Mesodermal cell (in vitro differentiated cells): Measurements from ENCODE around the gene FGF2. TPM values are rescaled to one million over a fixed set of nuclear protein-coding genes. Genes with fewer than 3 reads are reported as not detected.
"Not testable (repeated sequence)": the region's sequence is repeated elsewhere in the genome, so short reads cannot be mapped to it uniquely, and the experiment has no call there.

ENCODE experiments used
- H3K27ac ChIP-seq: 2 replicates; pipeline ENCODE4 v1.7.0; 2013; ENCODE audit warnings: mild to moderate bottlenecking, low read depth, low read length, moderate library complexity; ENCODE audit not compliant: severe bottlenecking
- H3K36me3 ChIP-seq: 2 replicates; pipeline ENCODE4 v1.7.1; 2013; ENCODE audit warnings: mild to moderate bottlenecking, low read length, moderate library complexity; ENCODE audit not compliant: control insufficient read depth, insufficient read depth
- H3K4me1 ChIP-seq: one replicate; pipeline ENCODE4 v1.7.1; 2013; ENCODE audit warnings: mild to moderate bottlenecking, low read length; ENCODE audit not compliant: insufficient read depth, control insufficient read depth, poor library complexity, severe bottlenecking
- H3K4me3 ChIP-seq: 2 replicates; pipeline ENCODE4 v1.7.0; 2013; ENCODE audit warnings: low read length, control low read depth, mild to moderate bottlenecking; ENCODE audit not compliant: insufficient read depth, poor library complexity, severe bottlenecking; ENCODE audit errors: extremely low read depth
- H3K9me3 ChIP-seq: 2 replicates; pipeline ENCODE4 v1.7.1; 2013; ENCODE audit warnings: mild to moderate bottlenecking, low read length, moderate library complexity; ENCODE audit not compliant: control insufficient read depth
- WGBS, 2 experiments: methylation state at CpG; one replicate each; pipeline ENCODE4 v1.1.5; 2013; ENCODE audit warnings: missing lambda C conversion rate in 2 of 2; ENCODE audit not compliant: insufficient coverage in 2 of 2; 5-methylcytosine and 5-hydroxymethylcytosine counted together
- polyA plus RNA-seq, 2 experiments: library from polyadenylated mRNA; stranded (reverse); fragments of 50-300 nt; gene quantifications; one replicate each; pipeline ENCODE4 v1.2.3, GENCODE V29; 2013

FGF2 gene
- 8.5 TPM for polyA plus RNA-seq (2013, experiment 1 of 2)
- polyA plus RNA-seq (2013, experiment 2 of 2), result 7.0 TPM

- Histone ChIP-seq H3K36me3 (no peaks in the 10 kb centered on the region), H3K9me3 (no peaks in the 10 kb centered on the region), H3K4me3 (peak within 1 kb of the TSS; percentile 64), H3K4me1 (no peaks in the 10 kb centered on the region), H3K27ac (no peak within 1 kb of the TSS)
- WGBS, 2 experiments, result 0 to 1% methylated on average over 32 to 46 of the region's 97 CpGs
These were observed at the start of gene FGF2 for GRCh38 chr4:122826553-122827257. Gene FGF2, plus strand, starts transcription at chr4:122826831. Its CDS starts 344 bp downstream, at chr4:122827175.

- Histone ChIP-seq H3K4me3 (no peak overlapping the region), H3K27ac (no peak overlapping the region), H3K9me3 (peaks cover 9% of the 10 kb centered on the region), H3K36me3 (no peaks in the 10 kb centered on the region), H3K4me1 (no peaks in the 10 kb centered on the region)
- WGBS, 2 experiments, result no CpG with 5 or more reads among the region's 4 CpGs
These were observed 49.7 kb upstream of the FGF2 start for GRCh38 chr4:122776916-122777315.

GRCh38 chr4:122777846-122778673 lies 48.6 kb upstream of the FGF2 start:
- H3K4me1 ChIP-seq, result no peaks in the 10 kb centered on the region
- H3K9me3 ChIP-seq, result peaks cover 9% of the 10 kb centered on the region
- 100% methylated on average over 1 to 2 of the region's 7 CpGs for WGBS, 2 experiments
- H3K4me3 ChIP-seq, result no peak overlapping the region
- H3K27ac ChIP-seq, result no peak overlapping the region
- no peaks in the 10 kb centered on the region for H3K36me3 ChIP-seq

GRCh38 chr4:122781486-122781885 lies 45.1 kb upstream of the FGF2 start:
- H3K36me3 ChIP-seq, result no peaks in the 10 kb centered on the region
- 94 to 95% methylated on average over 2 of the region's 2 CpGs for WGBS, 2 experiments
- no peak overlapping the region for H3K27ac ChIP-seq
- H3K9me3 ChIP-seq, result peaks cover 9% of the 10 kb centered on the region
- peaks cover 11% of the 10 kb centered on the region for H3K4me1 ChIP-seq
- H3K4me3 ChIP-seq, result no peak overlapping the region

GRCh38 chr4:122783301-122784215 lies 43.1 kb upstream of the FGF2 start:
- H3K4me3 ChIP-seq, result no peak overlapping the region
- no peaks in the 10 kb centered on the region for H3K36me3 ChIP-seq
- peak overlapping the region; percentile 89 for H3K27ac ChIP-seq
- H3K4me1 ChIP-seq, result peaks cover 11% of the 10 kb centered on the region
- 19 to 32% methylated on average over 3 to 5 of the region's 6 CpGs for WGBS, 2 experiments
- peaks cover 9% of the 10 kb centered on the region for H3K9me3 ChIP-seq

- peaks cover 9% of the 10 kb centered on the region for H3K9me3 ChIP-seq
- H3K36me3 ChIP-seq, result no peaks in the 10 kb centered on the region
- peaks cover 11% of the 10 kb centered on the region for H3K4me1 ChIP-seq
- WGBS, 2 experiments, result 20% methylated on average over 1 of the region's 1 CpG; no CpG with 5 or more reads in 1 of the 2 experiments
- no peak overlapping the region for H3K4me3 ChIP-seq
- peak overlapping the region; percentile 89 for H3K27ac ChIP-seq
These were observed 42.4 kb upstream of the FGF2 start for GRCh38 chr4:122784261-122784660.

GRCh38 chr4:122785099-122785498 lies 41.5 kb upstream of the FGF2 start:
- Histone ChIP-seq H3K9me3 (peaks cover 5% of the 10 kb centered on the region), H3K4me3 (no peak overlapping the region), H3K4me1 (peaks cover 11% of the 10 kb centered on the region), H3K36me3 (no peaks in the 10 kb centered on the region), H3K27ac (no peak overlapping the region)
- 83% methylated on average over 1 of the region's 2 CpGs; no CpG with 5 or more reads in 1 of the 2 experiments for WGBS, 2 experiments

GRCh38 chr4:122786296-122786695 lies 40.3 kb upstream of the FGF2 start:
- not testable (repeated sequence) for H3K27ac ChIP-seq, H3K36me3 ChIP-seq, H3K9me3 ChIP-seq, H3K4me3 ChIP-seq
- WGBS, 2 experiments, result 97 to 100% methylated on average over 3 to 4 of the region's 4 CpGs
- H3K4me1 ChIP-seq, result peaks cover 11% of the 10 kb centered on the region

GRCh38 chr4:122786920-122787319 lies 39.7 kb upstream of the FGF2 start:
- no CpG with 5 or more reads among the region's 1 CpG for WGBS, 2 experiments
- H3K27ac ChIP-seq, H3K9me3 ChIP-seq, H3K4me3 ChIP-seq, H3K36me3 ChIP-seq: not testable (repeated sequence)
- peaks cover 11% of the 10 kb centered on the region for H3K4me1 ChIP-seq

- no peaks in the 10 kb centered on the region for H3K36me3 ChIP-seq
- no peaks in the 10 kb centered on the region for H3K9me3 ChIP-seq
- peaks cover 11% of the 10 kb centered on the region for H3K4me1 ChIP-seq
- WGBS, 2 experiments, result 88 to 100% methylated on average over 1 of the region's 1 CpG
- H3K4me3 ChIP-seq, result no peak overlapping the region
- H3K27ac ChIP-seq, result no peak overlapping the region
These were observed 38.7 kb upstream of the FGF2 start for GRCh38 chr4:122787940-122788339.
